PC-9 (cell line): ENCODE results near the gene ISG20.

Experiments used
- CTCF ChIP-seq: fragments of 200-600 bp; sonication (generic); conservative IDR thresholded peaks from 2 replicates; pipeline ENCODE4 v1.6.1; 2017; ENCODE audit warnings: mixed run types, antibody characterized with exemption, mild to moderate bottlenecking, moderate library complexity
- EZH2 ChIP-seq: fragments of 200-600 bp; sonication (generic); IDR thresholded peaks from 2 replicates; pipeline ENCODE4 v1.8.0; 2017; ENCODE audit warnings: antibody characterized with exemption, low read depth

DNA sequence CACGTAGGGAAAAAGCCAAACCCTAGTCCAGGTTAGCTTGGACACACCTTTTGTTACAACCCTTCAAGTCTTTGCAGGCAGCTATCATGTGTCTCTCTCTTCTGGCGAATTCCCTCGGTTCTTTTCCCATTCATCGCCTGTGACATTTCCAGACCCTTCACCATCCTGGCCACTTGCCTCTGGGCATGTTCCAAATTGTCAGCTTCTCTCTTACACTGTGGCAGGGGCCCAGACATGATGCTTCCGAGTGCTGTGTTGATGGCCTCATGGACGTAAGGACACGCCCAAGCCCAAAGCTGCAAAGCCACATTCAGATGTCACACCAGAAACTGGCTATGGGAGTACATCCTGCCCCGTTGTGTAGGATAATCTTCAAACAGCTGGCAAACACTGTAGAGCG is 58.5 kb downstream of the ISG20 start:
- TF ChIP-seq CTCF (no peak), EZH2 (no peak)
